ENCODE results near the gene POU2F3.

Gene POU2F3

GRCh38 chr11:120318906-120319305, 79.0 kb downstream of the POU2F3 start:
- no peak for DNase-seq (ENCODE audit: low spot score)

GRCh38 chr11:120324932-120325810, 85.2 kb downstream of the POU2F3 start, which contains the start of gene TLCD5:
TSS of gene TLCD5 (plus strand) at chr11:120325299. CDS start at chr11:120327442, 2,143 bp downstream.
- peak; percentile 76 for DNase-seq (ENCODE audit: low spot score)

GRCh38 chr11:120326228-120326627, 86.3 kb downstream of the POU2F3 start:
- DNase-seq (ENCODE audit: low spot score), result peak; percentile 69

GRCh38 chr11:120326845-120327281, 86.9 kb downstream of the POU2F3 start:
- no peak for DNase-seq (ENCODE audit: low spot score)

GRCh38 chr11:120327311-120327710, 87.4 kb downstream of the POU2F3 start:
- no peak for DNase-seq (ENCODE audit: low spot score)

- DNase-seq (ENCODE audit: low spot score), result no peak
These were observed 89.6 kb downstream of the POU2F3 start for GRCh38 chr11:120329556-120329955.

- DNase-seq (ENCODE audit: low spot score), result no peak
These were observed 90.1 kb downstream of the POU2F3 start for GRCh38 chr11:120330045-120330444.

GRCh38 chr11:120331301-120331996, 91.5 kb downstream of the POU2F3 start:
- peak; percentile 79 for DNase-seq (ENCODE audit: low spot score)

- no peak for DNase-seq (ENCODE audit: low spot score)
These were observed 93.1 kb downstream of the POU2F3 start for GRCh38 chr11:120332822-120333716.

GRCh38 chr11:120333801-120334200, 93.9 kb downstream of the POU2F3 start:
- no peak for DNase-seq (ENCODE audit: low spot score)

- no peak for DNase-seq (ENCODE audit: low spot score)
These were observed 94.4 kb downstream of the POU2F3 start for GRCh38 chr11:120334332-120334731.

GRCh38 chr11:120334894-120335462, 95.0 kb downstream of the POU2F3 start:
- DNase-seq (ENCODE audit: low spot score), result peak; percentile 72

- DNase-seq (ENCODE audit: low spot score), result no peak
These were observed 95.6 kb downstream of the POU2F3 start for GRCh38 chr11:120335556-120335907.

- DNase-seq (ENCODE audit: low spot score), result peak; percentile 95
These were observed 96.1 kb downstream of the POU2F3 start, which contains the start of gene ARHGEF12 for GRCh38 chr11:120335908-120336640. TSS of gene ARHGEF12 (plus strand) at chr11:120336413. CDS start at chr11:120337244, 831 bp downstream.

GRCh38 chr11:120336641-120337354, 96.9 kb downstream of the POU2F3 start:
- peak; percentile 66 for DNase-seq (ENCODE audit: low spot score)

GRCh38 chr11:120337355-120338106, 97.6 kb downstream of the POU2F3 start:
- no peak for DNase-seq (ENCODE audit: low spot score)

- DNase-seq (ENCODE audit: low spot score), result no peak
These were observed 98.4 kb downstream of the POU2F3 start for GRCh38 chr11:120338107-120338933.

GRCh38 chr11:120339394-120339890, 99.5 kb downstream of the POU2F3 start:
- DNase-seq (ENCODE audit: low spot score), result no peak

Data from AG08396 (cell line).